ENCODE results near the gene CMIP.

Gene CMIP

GRCh38 chr16:81502396-81503070, 57.9 kb downstream of the CMIP start:
- H4K91ac ChIP-seq (ENCODE audit: low read length): peak overlapping the region; percentile 76
- H3K27me3 ChIP-seq (ENCODE audit: control insufficient read depth in 1 of 2, insufficient read depth in 1 of 2, low read length in 2 of 2): no peaks in the 10 kb centered on the region
- H3K4me1 ChIP-seq (ENCODE audit: control insufficient read depth, insufficient read depth, low read depth, low read length): peaks cover 16% of the 10 kb centered on the region
- no peak overlapping the region for H2BK15ac ChIP-seq (ENCODE audit: low read depth, poor library complexity, severe bottlenecking)
- H2BK120ac ChIP-seq (ENCODE audit: low read depth, low read length): no peak overlapping the region
- H2AK5ac ChIP-seq (ENCODE audit: low read length, severe bottlenecking): no peak overlapping the region
- peak overlapping the region in 1 of 2 experiments; percentile 75 for H2BK12ac ChIP-seq (ENCODE audit: low read length in 2 of 2)
- H2BK5ac ChIP-seq (ENCODE audit: low read depth, low read length, poor library complexity, severe bottlenecking): no peak overlapping the region
- no peak overlapping the region for H4K8ac ChIP-seq (ENCODE audit: low read length)
- H3K23ac ChIP-seq (ENCODE audit: low read length in 2 of 2): no peak overlapping the region
- H3K27ac ChIP-seq (ENCODE audit: low read length, poor library complexity, severe bottlenecking): no peak overlapping the region
- peak overlapping the region in 1 of 2 experiments; percentile 69 for H3K18ac ChIP-seq (ENCODE audit: low read depth in 1 of 2, low read length in 2 of 2)
- H3K14ac ChIP-seq (ENCODE audit: low read length in 2 of 2): no peak overlapping the region
- H3K36me3 ChIP-seq (ENCODE audit: control insufficient read depth in 1 of 2, insufficient read depth in 2 of 2, low read depth in 1 of 2, low read length in 2 of 2): peaks cover 0 to 5% of the 10 kb centered on the region in 2 experiments
- no peak overlapping the region for H3K4me2 ChIP-seq (ENCODE audit: low read length, poor library complexity, severe bottlenecking)
- H3K79me1 ChIP-seq (replicated peaks; ENCODE audit: low read length, poor library complexity, severe bottlenecking): peaks cover 51% of the 10 kb centered on the region
- no peak overlapping the region for H2AFZ ChIP-seq (ENCODE audit: low read depth, low read length)
- no peak for DNase-seq
- no peak overlapping the region for H3K4me3 ChIP-seq (ENCODE audit: insufficient read depth in 1 of 2, low read depth in 1 of 2, low read length in 2 of 2)
- H3K9me3 ChIP-seq (ENCODE audit: control insufficient read depth, low read length): no peaks in the 10 kb centered on the region
- no peak overlapping the region for H3K9ac ChIP-seq (ENCODE audit: low read length)
- 82% methylated on average over 16 of the region's 17 CpGs for WGBS
- peak overlapping the region in 1 of 2 experiments; percentile 51 for H3K4ac ChIP-seq (ENCODE audit: low read depth in 1 of 2, low read length in 2 of 2)

- Histone ChIP-seq H3K27me3 (ENCODE audit: control insufficient read depth in 1 of 2, insufficient read depth in 1 of 2, low read length in 2 of 2) (no peaks in the 10 kb centered on the region), H3K4me1 (ENCODE audit: control insufficient read depth, insufficient read depth, low read depth, low read length) (peaks cover 17% of the 10 kb centered on the region), H3K4me2 (ENCODE audit: low read length, poor library complexity, severe bottlenecking) (no peak overlapping the region), H2BK12ac (ENCODE audit: low read length in 2 of 2) (no peak overlapping the region), H2BK120ac (ENCODE audit: low read depth, low read length) (no peak overlapping the region), H3K27ac (ENCODE audit: low read length, poor library complexity, severe bottlenecking) (no peak overlapping the region), H3K79me1 (replicated peaks; ENCODE audit: low read length, poor library complexity, severe bottlenecking) (peaks cover 47% of the 10 kb centered on the region), H3K23ac (ENCODE audit: low read length in 2 of 2) (no peak overlapping the region), H3K4me3 (ENCODE audit: insufficient read depth in 1 of 2, low read depth in 1 of 2, low read length in 2 of 2) (no peak overlapping the region), H3K36me3 (ENCODE audit: control insufficient read depth in 1 of 2, insufficient read depth in 2 of 2, low read depth in 1 of 2, low read length in 2 of 2) (peaks cover 0 to 10% of the 10 kb centered on the region in 2 experiments), H3K9ac (ENCODE audit: low read length) (no peak overlapping the region), H4K91ac (ENCODE audit: low read length) (no peak overlapping the region), H2AK5ac (ENCODE audit: low read length, severe bottlenecking) (no peak overlapping the region), H3K4ac (ENCODE audit: low read depth in 1 of 2, low read length in 2 of 2) (no peak overlapping the region), H3K9me3 (ENCODE audit: control insufficient read depth, low read length) (no peaks in the 10 kb centered on the region), H3K14ac (ENCODE audit: low read length in 2 of 2) (no peak overlapping the region), H3K18ac (ENCODE audit: low read depth in 1 of 2, low read length in 2 of 2) (no peak overlapping the region), H2BK5ac (ENCODE audit: low read depth, low read length, poor library complexity, severe bottlenecking) (no peak overlapping the region), H4K8ac (ENCODE audit: low read length) (no peak overlapping the region), H2AFZ (ENCODE audit: low read depth, low read length) (no peak overlapping the region), H2BK15ac (ENCODE audit: low read depth, poor library complexity, severe bottlenecking) (no peak overlapping the region)
- 86% methylated on average over 13 of the region's 13 CpGs for WGBS
- no peak for DNase-seq
Observed at GRCh38 chr16:81505011-81505661, 60.5 kb downstream of the CMIP start.

- H3K4me1 ChIP-seq (ENCODE audit: control insufficient read depth, insufficient read depth, low read depth, low read length): peaks cover 25% of the 10 kb centered on the region
- H3K79me1 ChIP-seq (replicated peaks; ENCODE audit: low read length, poor library complexity, severe bottlenecking): peaks cover 46% of the 10 kb centered on the region
- H3K9me3 ChIP-seq (ENCODE audit: control insufficient read depth, low read length): no peaks in the 10 kb centered on the region
- WGBS: 98% methylated on average over 6 of the region's 6 CpGs
- H2AFZ ChIP-seq (ENCODE audit: low read depth, low read length): no peak overlapping the region
- H3K36me3 ChIP-seq (ENCODE audit: control insufficient read depth in 1 of 2, insufficient read depth in 2 of 2, low read depth in 1 of 2, low read length in 2 of 2): peaks cover 0 to 15% of the 10 kb centered on the region in 2 experiments
- no peak overlapping the region for H2BK5ac ChIP-seq (ENCODE audit: low read depth, low read length, poor library complexity, severe bottlenecking)
- H2BK15ac ChIP-seq (ENCODE audit: low read depth, poor library complexity, severe bottlenecking): peak overlapping the region; percentile 9
- H3K27me3 ChIP-seq (ENCODE audit: control insufficient read depth in 1 of 2, insufficient read depth in 1 of 2, low read length in 2 of 2): no peaks in the 10 kb centered on the region
- no peak overlapping the region for H3K4me3 ChIP-seq (ENCODE audit: insufficient read depth in 1 of 2, low read depth in 1 of 2, low read length in 2 of 2)
- H3K9ac ChIP-seq (ENCODE audit: low read length): no peak overlapping the region
- no peak for DNase-seq
- no peak overlapping the region for H3K23ac ChIP-seq (ENCODE audit: low read length in 2 of 2)
- H2BK12ac ChIP-seq (ENCODE audit: low read length in 2 of 2): no peak overlapping the region
- H3K27ac ChIP-seq (ENCODE audit: low read length, poor library complexity, severe bottlenecking): no peak overlapping the region
- H2AK5ac ChIP-seq (ENCODE audit: low read length, severe bottlenecking): no peak overlapping the region
- peak overlapping the region; percentile 19 for H4K8ac ChIP-seq (ENCODE audit: low read length)
- peak overlapping the region; percentile 21 for H4K91ac ChIP-seq (ENCODE audit: low read length)
- no peak overlapping the region for H3K4me2 ChIP-seq (ENCODE audit: low read length, poor library complexity, severe bottlenecking)
- H2BK120ac ChIP-seq (ENCODE audit: low read depth, low read length): no peak overlapping the region
- peak overlapping the region in 1 of 2 experiments; percentile 55 for H3K14ac ChIP-seq (ENCODE audit: low read length in 2 of 2)
- H3K4ac ChIP-seq (ENCODE audit: low read depth in 1 of 2, low read length in 2 of 2): no peak overlapping the region
- H3K18ac ChIP-seq (ENCODE audit: low read depth in 1 of 2, low read length in 2 of 2): no peak overlapping the region
Observed at GRCh38 chr16:81509404-81509803, 64.8 kb downstream of the CMIP start.

GRCh38 chr16:81510016-81510415, 65.4 kb downstream of the CMIP start:
- no peaks in the 10 kb centered on the region for H3K27me3 ChIP-seq (ENCODE audit: control insufficient read depth in 1 of 2, insufficient read depth in 1 of 2, low read length in 2 of 2)
- H3K27ac ChIP-seq (ENCODE audit: low read length, poor library complexity, severe bottlenecking): no peak overlapping the region
- H3K23ac ChIP-seq (ENCODE audit: low read length in 2 of 2): no peak overlapping the region
- no peak for DNase-seq
- H3K9ac ChIP-seq (ENCODE audit: low read length): no peak overlapping the region
- H3K9me3 ChIP-seq (ENCODE audit: control insufficient read depth, low read length): no peaks in the 10 kb centered on the region
- WGBS: 75% methylated on average over 8 of the region's 10 CpGs
- H2BK5ac ChIP-seq (ENCODE audit: low read depth, low read length, poor library complexity, severe bottlenecking): no peak overlapping the region
- peaks cover 50% of the 10 kb centered on the region for H3K79me1 ChIP-seq (replicated peaks; ENCODE audit: low read length, poor library complexity, severe bottlenecking)
- H3K18ac ChIP-seq (ENCODE audit: low read depth in 1 of 2, low read length in 2 of 2): no peak overlapping the region
- peaks cover 26% of the 10 kb centered on the region for H3K4me1 ChIP-seq (ENCODE audit: control insufficient read depth, insufficient read depth, low read depth, low read length)
- H2BK12ac ChIP-seq (ENCODE audit: low read length in 2 of 2): peak overlapping the region in 1 of 2 experiments; percentile 31
- H3K4me2 ChIP-seq (ENCODE audit: low read length, poor library complexity, severe bottlenecking): no peak overlapping the region
- no peak overlapping the region for H2BK15ac ChIP-seq (ENCODE audit: low read depth, poor library complexity, severe bottlenecking)
- H3K36me3 ChIP-seq (ENCODE audit: control insufficient read depth in 1 of 2, insufficient read depth in 2 of 2, low read depth in 1 of 2, low read length in 2 of 2): peaks cover 0 to 19% of the 10 kb centered on the region in 2 experiments
- no peak overlapping the region for H4K8ac ChIP-seq (ENCODE audit: low read length)
- no peak overlapping the region for H2BK120ac ChIP-seq (ENCODE audit: low read depth, low read length)
- H3K14ac ChIP-seq (ENCODE audit: low read length in 2 of 2): no peak overlapping the region
- H3K4ac ChIP-seq (ENCODE audit: low read depth in 1 of 2, low read length in 2 of 2): no peak overlapping the region
- H2AK5ac ChIP-seq (ENCODE audit: low read length, severe bottlenecking): no peak overlapping the region
- H2AFZ ChIP-seq (ENCODE audit: low read depth, low read length): no peak overlapping the region
- no peak overlapping the region for H4K91ac ChIP-seq (ENCODE audit: low read length)
- H3K4me3 ChIP-seq (ENCODE audit: insufficient read depth in 1 of 2, low read depth in 1 of 2, low read length in 2 of 2): no peak overlapping the region
